ENCODE measurements around the gene DAZL. TPM values are rescaled to one million over a fixed set of nuclear protein-coding genes. Genes with fewer than 3 reads are reported as not detected.

Gene DAZL
- total RNA-seq, 1 experiment from 2014 or later, result 21.2 TPM

DNA sequence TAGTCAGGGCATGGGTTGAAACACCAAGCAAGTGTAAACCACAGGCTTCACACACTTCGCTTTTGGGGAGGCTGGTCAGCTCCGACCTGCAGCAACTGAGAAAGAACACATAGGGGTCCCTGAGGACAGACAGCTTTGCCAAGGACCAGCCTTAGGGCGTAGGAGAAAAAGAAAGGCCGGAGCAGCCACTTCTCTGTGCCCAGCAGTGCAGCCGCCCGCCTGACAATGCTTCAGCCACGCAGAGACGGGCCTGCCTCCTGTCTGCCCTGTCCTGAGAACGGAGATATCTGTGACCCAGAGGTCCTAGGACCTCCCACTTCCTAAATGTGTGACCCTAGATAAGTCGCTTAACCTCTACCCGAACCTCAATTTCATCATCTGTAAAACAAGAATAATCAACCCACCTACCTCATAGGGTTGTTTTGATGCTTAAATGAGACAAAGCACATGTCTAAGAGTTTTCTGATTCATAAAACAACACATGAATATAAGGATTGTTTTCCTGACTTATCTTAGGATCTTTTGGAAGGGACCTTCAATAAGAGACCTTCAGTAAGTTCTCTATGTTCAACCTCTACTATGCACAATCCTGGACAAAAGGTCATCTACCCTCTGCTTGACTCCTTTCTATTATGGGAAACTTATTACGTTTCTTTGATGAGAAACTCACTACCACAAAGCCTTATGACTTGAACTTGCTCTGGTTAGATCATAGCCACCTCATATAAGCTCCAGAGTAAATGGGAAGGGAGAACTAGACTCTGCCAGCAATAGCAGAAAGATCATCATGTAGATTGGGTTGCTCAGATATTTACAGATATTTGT is 58.8 kb downstream of the DAZL start:
- H2AK5ac ChIP-seq (ENCODE audit: insufficient read length, low read length), result no peak overlapping the region
- H3K23me2 ChIP-seq (ENCODE audit: insufficient read length, low read depth, low read length, poor library complexity, severe bottlenecking), result no peaks in the 10 kb centered on the region
- no peak for DNase-seq
- no CpG with 5 or more reads among the region's 12 CpGs for WGBS (ENCODE audit: extremely low coverage, insufficient read length, low lambda C conversion rate)
- Mint-ChIP-seq H3K4me1 (peaks cover 22 to 23% of the 10 kb centered on the region in 2 experiments), H3K4me3 (no peak overlapping the region), H3K36me3 (ENCODE audit: insufficient read depth in 1 of 3, low read depth in 3 of 3) (no peaks in the 10 kb centered on the region), H3K27ac (no peak overlapping the region), H3K9me3 (no peaks in the 10 kb centered on the region), H3K27me3 (ENCODE audit: low read depth) (peaks cover 3% of the 10 kb centered on the region; the same call in 1 of the 2 replicates)
- TF ChIP-seq, protein P1, sequence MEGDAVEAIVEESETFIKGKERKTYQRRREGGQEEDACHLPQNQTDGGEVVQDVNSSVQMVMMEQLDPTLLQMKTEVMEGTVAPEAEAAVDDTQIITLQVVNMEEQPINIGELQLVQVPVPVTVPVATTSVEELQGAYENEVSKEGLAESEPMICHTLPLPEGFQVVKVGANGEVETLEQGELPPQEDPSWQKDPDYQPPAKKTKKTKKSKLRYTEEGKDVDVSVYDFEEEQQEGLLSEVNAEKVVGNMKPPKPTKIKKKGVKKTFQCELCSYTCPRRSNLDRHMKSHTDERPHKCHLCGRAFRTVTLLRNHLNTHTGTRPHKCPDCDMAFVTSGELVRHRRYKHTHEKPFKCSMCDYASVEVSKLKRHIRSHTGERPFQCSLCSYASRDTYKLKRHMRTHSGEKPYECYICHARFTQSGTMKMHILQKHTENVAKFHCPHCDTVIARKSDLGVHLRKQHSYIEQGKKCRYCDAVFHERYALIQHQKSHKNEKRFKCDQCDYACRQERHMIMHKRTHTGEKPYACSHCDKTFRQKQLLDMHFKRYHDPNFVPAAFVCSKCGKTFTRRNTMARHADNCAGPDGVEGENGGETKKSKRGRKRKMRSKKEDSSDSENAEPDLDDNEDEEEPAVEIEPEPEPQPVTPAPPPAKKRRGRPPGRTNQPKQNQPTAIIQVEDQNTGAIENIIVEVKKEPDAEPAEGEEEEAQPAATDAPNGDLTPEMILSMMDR (conservative IDR thresholded peaks at IDR 0.05), result no peak
- no peak overlapping the region for H3K14ac ChIP-seq (ENCODE audit: insufficient read depth, low read length)
- no peak overlapping the region for H3K18ac ChIP-seq (ENCODE audit: insufficient read length, low read depth, low read length)
- H2BK15ac ChIP-seq (ENCODE audit: low read depth, low read length), result no peak overlapping the region
- H3K27me3 ChIP-seq (ENCODE audit: insufficient read depth, low read length), result no peaks in the 10 kb centered on the region
- no peak overlapping the region for H3K56ac ChIP-seq (ENCODE audit: insufficient read length, low read depth, low read length)
- H4K8ac ChIP-seq (replicated peaks; ENCODE audit: insufficient read length, low read depth, low read length), result no peak overlapping the region
- no peaks in the 10 kb centered on the region for H4K20me1 ChIP-seq (ENCODE audit: control insufficient read depth, insufficient read depth, insufficient read length)
- no peak overlapping the region for H2BK12ac ChIP-seq (ENCODE audit: insufficient read length, low read depth, low read length)
- H4K5ac ChIP-seq (ENCODE audit: insufficient read length, low read depth, low read length), result no peak overlapping the region
- no peak overlapping the region for H4K91ac ChIP-seq (ENCODE audit: insufficient read length, low read depth, low read length)
- no peak overlapping the region for H3K27ac ChIP-seq (ENCODE audit: insufficient read length, low read depth, low read length)
- H2BK20ac ChIP-seq (ENCODE audit: low read depth, low read length, poor library complexity, severe bottlenecking), result no peak overlapping the region
- H2BK5ac ChIP-seq (ENCODE audit: insufficient read length, low read length), result no peak overlapping the region
- no peak overlapping the region for H3T11ph ChIP-seq (ENCODE audit: low read length)
- H3K4ac ChIP-seq (ENCODE audit: low read depth, low read length), result no peak overlapping the region
- no peak overlapping the region for H3K23ac ChIP-seq (ENCODE audit: insufficient read length, low read depth, low read length)
- H3K4me1 ChIP-seq (ENCODE audit: insufficient read depth, low read length), result peaks cover 2% of the 10 kb centered on the region; the same call in 1 of the 2 replicates
- no peaks in the 10 kb centered on the region for H3K9me3 ChIP-seq (ENCODE audit: control insufficient read depth, low read depth, low read length)
- H3K9ac ChIP-seq (ENCODE audit: extremely low read depth, insufficient read length, low read length), result no peak overlapping the region
- no peaks in the 10 kb centered on the region for H3K79me1 ChIP-seq (ENCODE audit: insufficient read depth, low read depth, low read length, poor library complexity, severe bottlenecking)
- no peak overlapping the region for H2BK120ac ChIP-seq (ENCODE audit: low read depth, low read length, poor library complexity, severe bottlenecking)
- no peak overlapping the region for H3K4me2 ChIP-seq (ENCODE audit: insufficient read depth, insufficient read length, low read length)
- H2AFZ ChIP-seq (ENCODE audit: low read length), result no peak overlapping the region
- no peaks in the 10 kb centered on the region for H3K79me2 ChIP-seq (ENCODE audit: insufficient read depth, low read length)

Measured in H9 (cell line).